GM23338 (cell line): ENCODE results near the gene SLC25A44. TPM values are rescaled to one million over a fixed set of nuclear protein-coding genes. Genes with fewer than 3 reads are reported as not detected.

ENCODE experiments used
- ATAC-seq: fragments of 200-7000 bp; cut with Tn5 transposase; 3 replicates; pipeline ENCODE4 v1.9.1; 2020
- DNase-seq: peaks from one replicate; pipeline ENCODE4 v3.0.0-alpha.2; 2015; ENCODE audit warnings: low spot score
- H2AFZ ChIP-seq: fragments of 200-600 bp; sonication (generic); 2 replicates; pipeline ENCODE4 v1.8.0; 2016; ENCODE audit warnings: antibody characterized with exemption, mild to moderate bottlenecking, moderate library complexity
- H3F3A ChIP-seq: fragments of 200-600 bp; sonication (generic); replicated peaks from 2 replicates; pipeline ENCODE4 v1.8.0; 2017; ENCODE audit warnings: antibody characterized with exemption, mixed run types, low read depth
- H3K27ac ChIP-seq: fragments of 200-600 bp; sonication (generic); 2 replicates; pipeline ENCODE4 v1.6.1; 2016; ENCODE audit warnings: low read depth
- H3K27me3 ChIP-seq: fragments of 200-600 bp; sonication (generic); 2 replicates; pipeline ENCODE4 v1.8.0; 2016; ENCODE audit warnings: mild to moderate bottlenecking, mixed run types, moderate library complexity; ENCODE audit not compliant: insufficient read depth
- H3K36me3 ChIP-seq: fragments of 200-600 bp; sonication (generic); 2 replicates; pipeline ENCODE4 v1.8.0; 2016; ENCODE audit warnings: mild to moderate bottlenecking; ENCODE audit not compliant: insufficient read depth
- H3K4me1 ChIP-seq: fragments of 200-600 bp; sonication (generic); 2 replicates; pipeline ENCODE4 v1.8.0; 2016; ENCODE audit warnings: mild to moderate bottlenecking, moderate library complexity; ENCODE audit not compliant: insufficient read depth
- H3K4me2 ChIP-seq: fragments of 200-600 bp; sonication (generic); 2 replicates; pipeline ENCODE4 v1.7.1; 2017; ENCODE audit warnings: mixed run types
- H3K4me3 ChIP-seq: fragments of 200-600 bp; sonication (generic); 2 replicates; pipeline ENCODE4 v1.6.1; 2016; ENCODE audit warnings: mixed run types
- H3K79me2 ChIP-seq: fragments of 200-600 bp; sonication (generic); replicated peaks from 2 replicates; pipeline ENCODE4 v1.8.0; 2017; ENCODE audit warnings: mild to moderate bottlenecking; ENCODE audit not compliant: insufficient read depth
- H3K9me2 ChIP-seq: fragments of 200-600 bp; sonication (generic); 2 replicates; pipeline ENCODE4 v1.8.0; 2017; ENCODE audit not compliant: insufficient read depth
- H4K20me1 ChIP-seq: fragments of 200-600 bp; sonication (generic); replicated peaks from 2 replicates; pipeline ENCODE4 v1.8.0; 2017; ENCODE audit warnings: mild to moderate bottlenecking; ENCODE audit not compliant: insufficient read depth
- H3K27ac Mint-ChIP-seq: 2 replicates; pipeline ENCODE4 v1.8.0; 2020; ENCODE audit warnings: inconsistent platforms, mild to moderate bottlenecking, moderate library complexity, mixed read lengths
- H3K27me3 Mint-ChIP-seq: 3 replicates; pipeline ENCODE4 v1.8.0; 2022; ENCODE audit warnings: low read depth, mild to moderate bottlenecking, moderate library complexity, mixed read lengths, inconsistent platforms; ENCODE audit not compliant: insufficient read depth, poor library complexity
- H3K36me3 Mint-ChIP-seq: 3 replicates; pipeline ENCODE4 v1.8.0; 2021; ENCODE audit warnings: low read depth, mild to moderate bottlenecking, inconsistent platforms, moderate library complexity, mixed read lengths
- H3K4me1 Mint-ChIP-seq: 3 replicates; pipeline ENCODE4 v1.8.0; 2020; ENCODE audit warnings: mild to moderate bottlenecking, inconsistent platforms, mixed read lengths
- H3K4me3 Mint-ChIP-seq: 3 replicates; pipeline ENCODE4 v1.8.0; 2021; ENCODE audit warnings: moderate library complexity, mild to moderate bottlenecking, inconsistent platforms, mixed read lengths
- H3K9me3 Mint-ChIP-seq: 3 replicates; pipeline ENCODE4 v1.8.0; 2020; ENCODE audit warnings: moderate library complexity, mild to moderate bottlenecking, inconsistent platforms, mixed read lengths
- CREB1 ChIP-seq: fragments of 250-450 bp; sonication (Bioruptor Pico); IDR thresholded peaks from 2 replicates; pipeline ENCODE4 v1.5.0; 2020; ENCODE audit warnings: low read depth, mild to moderate bottlenecking, moderate library complexity
- ETS1 ChIP-seq: IDR thresholded peaks from 2 replicates; pipeline ENCODE4 v1.6.1; 2016; ENCODE audit warnings: antibody characterized with exemption
- NANOG ChIP-seq: IDR thresholded peaks from 2 replicates; pipeline ENCODE4 v1.6.1; 2016; ENCODE audit warnings: antibody characterized with exemption, borderline replicate concordance
- STAT1 ChIP-seq: IDR thresholded peaks from one replicate; pipeline ENCODE4 v1.6.1; 2016; ENCODE audit warnings: antibody characterized with exemption; ENCODE audit not compliant: unreplicated experiment
- ZNF114 ChIP-seq: fragments of 250-450 bp; sonication (Bioruptor Pico); IDR thresholded peaks from 2 replicates; pipeline ENCODE4 v1.5.0; 2020; ENCODE audit warnings: mild to moderate bottlenecking, moderate library complexity
- ZNF462 ChIP-seq: fragments of 250-450 bp; sonication (Bioruptor Pico); IDR thresholded peaks from 2 replicates; pipeline ENCODE4 v1.5.0; 2020; ENCODE audit warnings: mild to moderate bottlenecking, moderate library complexity
- polyA plus RNA-seq: library from polyadenylated mRNA; unstranded; fragments of >200 nt; fragmentation: Nextera tagmentation; extraction: Ambion mirVana; gene quantifications from 2 replicates; pipeline ENCODE4 v1.2.1, GENCODE V29; 2016
- total RNA-seq: library from RNA; depleted of rRNA; stranded (reverse); fragments of >200 nt; shearing (Covaris generic); gene quantifications from 2 replicates; pipeline ENCODE4 v1.2.3, GENCODE V29; 2014

SLC25A44 gene
- total and polyA plus RNA-seq, 2 experiments from 2014 or later, result 7.0 to 25.1 TPM

GRCh38 chr1:156160743-156161171 is 33.1 kb upstream of the SLC25A44 start (continued):
- TF ChIP-seq CREB1 (CRISPR knock-in tag), result no peak
- no peak for TF ChIP-seq ETS1

GRCh38 chr1:156162430-156163037 is 31.4 kb upstream of the SLC25A44 start:
- DNase-seq (no peak), ATAC-seq (no peak)
- Histone ChIP-seq H4K20me1 (no peaks in the 10 kb centered on the region), H3F3A (peaks cover 4% of the 10 kb centered on the region; the same call in 1 of the 2 replicates), H3K9me2 (no peaks in the 10 kb centered on the region), H2AFZ (no peak overlapping the region), H3K27me3 (no peaks in the 10 kb centered on the region), H3K36me3 (no peaks in the 10 kb centered on the region), H3K4me2 (no peak overlapping the region), H3K4me1 (peaks cover 17% of the 10 kb centered on the region), H3K4me3 (no peak overlapping the region), H3K79me2 (no peaks in the 10 kb centered on the region), H3K27ac (no peak overlapping the region)
- Mint-ChIP-seq H3K27ac (no peak overlapping the region), H3K4me1 (peaks cover 16% of the 10 kb centered on the region), H3K9me3 (no peaks in the 10 kb centered on the region), H3K4me3 (no peak overlapping the region), H3K36me3 (peaks cover 4% of the 10 kb centered on the region; the same call in 1 of the 3 replicates), H3K27me3 (peaks cover 7% of the 10 kb centered on the region)
- TF ChIP-seq NANOG, result no peak
- TF ChIP-seq CREB1 (CRISPR knock-in tag), result no peak
- no peak for TF ChIP-seq STAT1
- no peak for TF ChIP-seq ZNF114
- TF ChIP-seq ZNF462 (CRISPR knock-in tag), result no peak
